Neural progenitor cell (in vitro differentiated cells): ENCODE results near the gene TFDP1. TPM values are rescaled to one million over a fixed set of nuclear protein-coding genes. Genes with fewer than 3 reads are reported as not detected.

Experiments
- DNase-seq: peaks from one replicate; pipeline ENCODE4 v3.0.0-alpha.2; 2016; ENCODE audit warnings: low spot score
- H2AFZ ChIP-seq: fragments of 200-600 bp; sonication (generic); replicated peaks from 2 replicates; pipeline ENCODE4 v1.6.1; 2016; ENCODE audit warnings: antibody characterized with exemption
- H3F3A ChIP-seq: fragments of 200-600 bp; sonication (generic); 2 replicates; pipeline ENCODE4 v1.6.1; 2016; ENCODE audit warnings: antibody characterized with exemption, low read depth
- H3K27ac ChIP-seq: fragments of 200-600 bp; sonication (generic); 2 replicates; pipeline ENCODE4 v1.5.1; 2016; ENCODE audit warnings: mild to moderate bottlenecking
- H3K27me3 ChIP-seq: fragments of 200-600 bp; sonication (generic); 2 replicates; pipeline ENCODE4 v1.6.1; 2016; ENCODE audit warnings: mild to moderate bottlenecking, moderate library complexity
- H3K36me3 ChIP-seq: fragments of 200-600 bp; sonication (generic); 2 replicates; pipeline ENCODE4 v1.5.1; 2016
- H3K4me1 ChIP-seq: fragments of 200-600 bp; sonication (generic); 2 replicates; pipeline ENCODE4 v1.6.1; 2016; ENCODE audit warnings: mixed run types
- H3K4me2 ChIP-seq: fragments of 200-600 bp; sonication (generic); 2 replicates; pipeline ENCODE4 v1.6.1; 2016
- H3K4me3 ChIP-seq: fragments of 200-600 bp; sonication (generic); 2 replicates; pipeline ENCODE4 v1.5.1; 2016
- H3K79me2 ChIP-seq: fragments of 200-600 bp; sonication (generic); 2 replicates; pipeline ENCODE4 v1.6.1; 2016; ENCODE audit warnings: low read depth
- H3K9ac ChIP-seq: fragments of 200-600 bp; sonication (generic); 2 replicates; pipeline ENCODE4 v1.6.1; 2016
- H3K9me3 ChIP-seq: fragments of 200-600 bp; sonication (generic); 2 replicates; pipeline ENCODE4 v1.5.1; 2016; ENCODE audit warnings: low read depth
- H4K20me1 ChIP-seq: fragments of 200-600 bp; sonication (generic); 2 replicates; pipeline ENCODE4 v1.6.1; 2016; ENCODE audit warnings: low read depth
- H3K27ac Mint-ChIP-seq: 3 replicates; pipeline ENCODE4 v1.8.0; 2021; ENCODE audit warnings: mixed read lengths
- H3K27me3 Mint-ChIP-seq: 2 replicates; pipeline ENCODE4 v1.8.0; 2022; ENCODE audit warnings: low read depth, mild to moderate bottlenecking, inconsistent platforms, moderate library complexity, mixed read lengths; ENCODE audit not compliant: insufficient read depth
- H3K36me3 Mint-ChIP-seq: 3 replicates; pipeline ENCODE4 v1.8.0; 2021; ENCODE audit warnings: mixed read lengths
- H3K4me1 Mint-ChIP-seq: 3 replicates; pipeline ENCODE4 v1.8.0; 2021; ENCODE audit warnings: mixed read lengths
- H3K4me3 Mint-ChIP-seq: 3 replicates; pipeline ENCODE4 v1.8.0; 2021; ENCODE audit warnings: mild to moderate bottlenecking, moderate library complexity, mixed read lengths
- H3K9me3 Mint-ChIP-seq: 3 replicates; pipeline ENCODE4 v1.8.0; 2020; ENCODE audit warnings: mixed read lengths
- CTCF ChIP-seq: fragments of 200-600 bp; sonication (generic); IDR thresholded peaks from 2 replicates; pipeline ENCODE4 v1.5.1; 2017; ENCODE audit warnings: antibody characterized with exemption, mild to moderate bottlenecking
- EZH2 ChIP-seq: fragments of 200-600 bp; sonication (generic); IDR thresholded peaks from 2 replicates; pipeline ENCODE4 v1.6.1; 2017; ENCODE audit warnings: antibody characterized with exemption, mild to moderate bottlenecking, moderate library complexity
- EZH2phosphoT487 ChIP-seq: fragments of 200-600 bp; sonication (generic); IDR thresholded peaks from 2 replicates; pipeline ENCODE4 v1.6.1; 2017; ENCODE audit warnings: antibody characterized with exemption
- total RNA-seq: library from RNA; depleted of rRNA; stranded (reverse); fragments of >200 nt; gene quantifications from 2 replicates; pipeline ENCODE4 v1.2.3, GENCODE V29; 2015; ENCODE audit warnings: low replicate concordance

Gene TFDP1
- total RNA-seq, 1 donor from 2014 or later: 88.6 TPM

DNA sequence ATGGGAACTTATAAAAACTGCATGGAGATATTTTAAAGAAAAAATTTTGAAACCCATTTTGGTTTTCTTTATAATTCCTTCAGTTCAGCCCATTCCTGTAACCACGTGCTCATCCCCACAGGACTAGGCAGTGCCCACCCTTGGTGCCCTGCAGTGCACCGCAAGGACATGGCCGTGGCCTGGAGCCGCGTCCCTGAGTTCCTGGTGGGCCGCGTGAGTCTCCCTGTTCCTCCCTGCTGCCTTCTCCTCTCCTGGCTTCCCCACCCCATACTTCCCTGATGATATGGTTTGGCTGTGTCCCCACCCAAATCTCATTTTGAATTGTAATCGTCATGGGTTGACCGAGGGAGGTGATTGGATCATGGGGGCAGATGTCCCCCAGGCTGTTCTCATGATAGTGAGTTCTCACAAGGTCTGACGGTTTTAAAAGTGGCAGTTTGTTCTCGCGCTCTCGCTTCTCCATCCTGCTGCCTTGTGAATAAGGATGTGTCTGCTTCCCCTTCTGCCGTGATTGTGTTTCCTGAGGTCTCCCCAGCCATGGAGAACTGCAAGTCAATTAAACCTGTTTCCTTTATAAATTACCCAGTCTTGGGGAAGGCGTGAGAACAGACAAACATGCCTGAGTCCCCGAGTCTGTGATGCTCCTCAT, 31.6 kb upstream of the TFDP1 start:
- Mint-ChIP-seq H3K27ac (no peak overlapping the region), H3K9me3 (no peaks in the 10 kb centered on the region), H3K4me3 (no peak overlapping the region), H3K4me1 (peaks cover 16% of the 10 kb centered on the region), H3K27me3 (peaks cover 3% of the 10 kb centered on the region), H3K36me3 (peaks cover 8% of the 10 kb centered on the region)
- Histone ChIP-seq H3K4me1 (peaks cover 10% of the 10 kb centered on the region), H3K27ac (no peak overlapping the region), H3K4me2 (no peak overlapping the region), H3K9me3 (no peaks in the 10 kb centered on the region), H3F3A (no peaks in the 10 kb centered on the region), H3K79me2 (peaks cover 7% of the 10 kb centered on the region), H3K4me3 (no peak overlapping the region), H3K9ac (no peak overlapping the region), H3K27me3 (no peaks in the 10 kb centered on the region), H3K36me3 (no peaks in the 10 kb centered on the region), H4K20me1 (peaks cover 11% of the 10 kb centered on the region), H2AFZ (no peak overlapping the region)
- TF ChIP-seq CTCF: no peak
- no peak for TF ChIP-seq EZH2
- TF ChIP-seq EZH2phosphoT487: no peak
- no peak for DNase-seq

DNA sequence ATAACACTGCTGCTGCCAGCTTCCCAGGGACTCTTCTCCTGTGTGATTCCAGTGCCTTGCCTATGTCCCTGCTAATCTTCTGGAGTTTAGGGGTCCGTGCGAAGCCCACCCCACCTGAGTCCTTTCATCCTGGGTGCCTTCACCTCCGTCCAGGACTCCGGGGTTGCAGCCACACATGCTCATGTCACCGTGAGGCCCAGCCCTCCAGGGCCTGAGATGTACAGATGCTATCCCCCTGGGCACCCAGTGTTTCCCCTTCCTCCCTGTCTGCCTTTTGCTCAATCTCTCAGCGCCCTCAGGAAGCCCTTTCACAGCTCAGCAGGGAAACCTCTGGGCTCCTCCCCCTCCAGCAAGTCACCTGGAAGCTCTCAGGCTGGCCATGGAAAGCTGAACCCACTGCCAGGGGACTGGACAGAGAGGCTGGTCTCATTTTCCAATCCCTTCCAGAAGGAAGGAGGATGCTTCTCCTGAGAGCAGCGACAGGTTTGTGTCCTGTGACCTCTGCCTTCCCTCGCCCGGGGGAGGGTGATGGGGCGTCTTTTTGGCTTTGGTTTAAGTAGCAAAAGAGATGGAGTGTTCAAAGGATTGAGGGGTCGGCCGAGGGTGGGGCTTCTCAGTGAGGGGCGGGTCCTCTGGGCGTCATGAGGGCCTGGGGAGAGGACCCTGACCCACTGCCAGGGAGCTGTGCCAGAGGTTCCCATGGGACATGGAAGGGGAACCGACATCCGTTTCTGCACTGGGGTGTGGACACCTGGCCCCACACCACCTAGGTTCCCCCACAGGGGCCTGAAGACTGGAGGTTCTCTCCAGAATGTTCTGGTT, 30.8 kb upstream of the TFDP1 start:
- Histone ChIP-seq H3K27me3 (no peaks in the 10 kb centered on the region), H4K20me1 (peaks cover 4% of the 10 kb centered on the region), H3K4me3 (no peak overlapping the region), H3K9me3 (no peaks in the 10 kb centered on the region), H3K27ac (no peak overlapping the region), H2AFZ (no peak overlapping the region), H3K79me2 (peaks cover 1% of the 10 kb centered on the region), H3F3A (no peaks in the 10 kb centered on the region), H3K4me1 (peaks cover 2% of the 10 kb centered on the region), H3K4me2 (no peak overlapping the region), H3K9ac (no peak overlapping the region), H3K36me3 (no peaks in the 10 kb centered on the region)
- DNase-seq: no peak
- Mint-ChIP-seq H3K27ac (no peak overlapping the region), H3K4me3 (no peak overlapping the region), H3K9me3 (no peaks in the 10 kb centered on the region), H3K4me1 (peaks cover 9% of the 10 kb centered on the region), H3K36me3 (peaks cover 8% of the 10 kb centered on the region), H3K27me3 (peaks cover 3% of the 10 kb centered on the region)
- TF ChIP-seq CTCF: no peak
- no peak for TF ChIP-seq EZH2phosphoT487
- no peak for TF ChIP-seq EZH2

DNA sequence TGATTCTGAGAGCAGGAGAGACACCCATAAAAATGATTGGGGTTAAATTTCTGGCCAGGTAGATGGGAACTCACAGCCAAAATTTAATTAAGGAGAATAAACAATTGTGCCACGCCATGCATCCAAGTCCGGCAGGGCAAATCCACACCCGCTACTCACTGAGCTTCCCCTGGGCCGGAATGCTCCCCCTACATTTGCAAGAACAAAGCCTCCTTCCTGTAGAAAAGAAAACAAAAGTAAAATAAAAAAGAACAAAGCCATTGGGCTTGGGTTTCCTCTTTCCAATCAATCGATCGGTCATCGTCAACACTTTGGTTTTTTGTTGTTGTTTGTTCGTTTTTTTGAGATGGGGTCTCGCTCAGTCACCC, 30.2 kb upstream of the TFDP1 start:
- no peak overlapping the region for H3K4me3 Mint-ChIP-seq
- H3K36me3 Mint-ChIP-seq: peaks cover 7% of the 10 kb centered on the region
- Histone ChIP-seq H3K4me3 (no peak overlapping the region), H3K27me3 (no peaks in the 10 kb centered on the region), H4K20me1 (peaks cover 2% of the 10 kb centered on the region), H3F3A (no peaks in the 10 kb centered on the region), H3K4me2 (no peak overlapping the region), H2AFZ (no peak overlapping the region), H3K36me3 (no peaks in the 10 kb centered on the region), H3K4me1 (no peaks in the 10 kb centered on the region), H3K79me2 (no peaks in the 10 kb centered on the region), H3K27ac (no peak overlapping the region), H3K9ac (no peak overlapping the region), H3K9me3 (no peaks in the 10 kb centered on the region)
- H3K9me3 Mint-ChIP-seq: no peaks in the 10 kb centered on the region
- no peak for DNase-seq
- H3K27ac Mint-ChIP-seq: no peak overlapping the region
- no peak for TF ChIP-seq EZH2
- no peak for TF ChIP-seq CTCF
- no peak for TF ChIP-seq EZH2phosphoT487
- peaks cover 3% of the 10 kb centered on the region for H3K4me1 Mint-ChIP-seq
- H3K27me3 Mint-ChIP-seq: peaks cover 7% of the 10 kb centered on the region
